Measurements from ENCODE around the gene MATN3. TPM values are rescaled to one million over a fixed set of nuclear protein-coding genes. Genes with fewer than 3 reads are reported as not detected.

The MATN3 gene
- total RNA-seq (not detected), total RNA-seq (0 reads per million in 2 donors)

- peak; percentile 46 for ATAC-seq
- peaks cover 6% of the 10 kb centered on the region for H3K4me1 Mint-ChIP-seq
- no peaks in the 10 kb centered on the region for H3K36me3 Mint-ChIP-seq (ENCODE audit: low read depth)
- peak within 1 kb of the TSS; percentile 24 for H3K27ac Mint-ChIP-seq
- peak in 2 of 3 donors; percentile 9 to 13 for DNase-seq
- H3K4me3 Mint-ChIP-seq, result peak within 1 kb of the TSS; percentile 87
- peaks cover 35% of the 10 kb centered on the region for H3K27me3 Mint-ChIP-seq
- H3K9me3 ChIP-seq (ENCODE audit: control insufficient read depth, low read length, poor library complexity, severe bottlenecking), result no peaks in the 10 kb centered on the region
These were observed at the start of gene MATN3 for GRCh38 chr2:20012282-20013125. Gene MATN3 (minus strand): TSS chr2:20012668. CDS start chr2:20012631, 37 bp downstream.

GRCh38 chr2:20061940-20062339 lies 49.5 kb upstream of the MATN3 start:
- peaks cover 24% of the 10 kb centered on the region for H3K27me3 Mint-ChIP-seq
- no peak overlapping the region for H3K27ac Mint-ChIP-seq
- no peak for ATAC-seq
- H3K4me1 Mint-ChIP-seq, result no peaks in the 10 kb centered on the region
- no peak overlapping the region for H3K4me3 Mint-ChIP-seq
- H3K9me3 ChIP-seq (ENCODE audit: control insufficient read depth, low read length, poor library complexity, severe bottlenecking), result no peaks in the 10 kb centered on the region
- DNase-seq, result no peak
- peaks cover 2% of the 10 kb centered on the region for H3K36me3 Mint-ChIP-seq (ENCODE audit: low read depth)

- no peaks in the 10 kb centered on the region for H3K9me3 ChIP-seq (ENCODE audit: control insufficient read depth, low read length, poor library complexity, severe bottlenecking)
- Mint-ChIP-seq H3K4me1 (no peaks in the 10 kb centered on the region), H3K36me3 (ENCODE audit: low read depth) (peaks cover 2% of the 10 kb centered on the region), H3K27ac (no peak overlapping the region), H3K4me3 (no peak overlapping the region), H3K27me3 (peaks cover 28% of the 10 kb centered on the region)
- DNase-seq (no peak), ATAC-seq (no peak)
These were observed 49.0 kb upstream of the MATN3 start for GRCh38 chr2:20061476-20061875.

GRCh38 chr2:20060106-20060505 lies 47.6 kb upstream of the MATN3 start:
- Mint-ChIP-seq H3K27me3 (peaks cover 36% of the 10 kb centered on the region), H3K36me3 (ENCODE audit: low read depth) (peaks cover 2% of the 10 kb centered on the region), H3K27ac (no peak overlapping the region), H3K4me3 (no peak overlapping the region), H3K4me1 (no peaks in the 10 kb centered on the region)
- no peaks in the 10 kb centered on the region for H3K9me3 ChIP-seq (ENCODE audit: control insufficient read depth, low read length, poor library complexity, severe bottlenecking)
- DNase-seq, result no peak
- no peak for ATAC-seq

GRCh38 chr2:20057268-20057667 lies 44.8 kb upstream of the MATN3 start:
- H3K36me3 Mint-ChIP-seq (ENCODE audit: low read depth), result no peaks in the 10 kb centered on the region
- peaks cover 45% of the 10 kb centered on the region for H3K27me3 Mint-ChIP-seq
- no peaks in the 10 kb centered on the region for H3K9me3 ChIP-seq (ENCODE audit: control insufficient read depth, low read length, poor library complexity, severe bottlenecking)
- H3K4me3 Mint-ChIP-seq, result no peak overlapping the region
- ATAC-seq (no peak), DNase-seq (no peak)
- no peak overlapping the region for H3K27ac Mint-ChIP-seq
- no peaks in the 10 kb centered on the region for H3K4me1 Mint-ChIP-seq

- Mint-ChIP-seq H3K27me3 (peaks cover 38% of the 10 kb centered on the region), H3K4me1 (peaks cover 11% of the 10 kb centered on the region), H3K4me3 (no peak overlapping the region), H3K36me3 (ENCODE audit: low read depth) (no peaks in the 10 kb centered on the region), H3K27ac (no peak overlapping the region)
- DNase-seq, result no peak
- H3K9me3 ChIP-seq (ENCODE audit: control insufficient read depth, low read length, poor library complexity, severe bottlenecking), result no peaks in the 10 kb centered on the region
- no peak for ATAC-seq
These were observed 42.5 kb upstream of the MATN3 start for GRCh38 chr2:20054931-20055330.

- Mint-ChIP-seq H3K27ac (no peak overlapping the region), H3K4me1 (peaks cover 18% of the 10 kb centered on the region), H3K36me3 (ENCODE audit: low read depth) (no peaks in the 10 kb centered on the region), H3K4me3 (no peak overlapping the region), H3K27me3 (peaks cover 38% of the 10 kb centered on the region)
- ATAC-seq (no peak), DNase-seq (no peak)
- H3K9me3 ChIP-seq (ENCODE audit: control insufficient read depth, low read length, poor library complexity, severe bottlenecking), result no peaks in the 10 kb centered on the region
These were observed 41.7 kb upstream of the MATN3 start for GRCh38 chr2:20054119-20054518.

GRCh38 chr2:20052861-20053281 lies 40.4 kb upstream of the MATN3 start:
- H3K36me3 Mint-ChIP-seq (ENCODE audit: low read depth), result no peaks in the 10 kb centered on the region
- H3K9me3 ChIP-seq (ENCODE audit: control insufficient read depth, low read length, poor library complexity, severe bottlenecking), result no peaks in the 10 kb centered on the region
- H3K4me1 Mint-ChIP-seq, result peaks cover 29% of the 10 kb centered on the region
- DNase-seq (no peak), ATAC-seq (no peak)
- H3K4me3 Mint-ChIP-seq, result no peak overlapping the region
- H3K27ac Mint-ChIP-seq, result no peak overlapping the region
- peaks cover 36% of the 10 kb centered on the region for H3K27me3 Mint-ChIP-seq

- DNase-seq (no peak), ATAC-seq (no peak)
- Mint-ChIP-seq H3K27ac (no peak overlapping the region), H3K27me3 (peaks cover 31% of the 10 kb centered on the region), H3K4me3 (no peak overlapping the region), H3K36me3 (ENCODE audit: low read depth) (no peaks in the 10 kb centered on the region), H3K4me1 (peaks cover 31% of the 10 kb centered on the region)
- H3K9me3 ChIP-seq (ENCODE audit: control insufficient read depth, low read length, poor library complexity, severe bottlenecking), result no peaks in the 10 kb centered on the region
These were observed 39.9 kb upstream of the MATN3 start for GRCh38 chr2:20052229-20052851.

GRCh38 chr2:20051532-20052228 lies 39.2 kb upstream of the MATN3 start, which contains the start of gene LAPTM4A:
Gene LAPTM4A (minus strand): TSS chr2:20051628. CDS start chr2:20051520, 108 bp downstream.
- H3K27ac Mint-ChIP-seq, result no peak within 1 kb of the TSS
- H3K4me1 Mint-ChIP-seq, result peaks cover 31% of the 10 kb centered on the region
- H3K9me3 ChIP-seq (ENCODE audit: control insufficient read depth, low read length, poor library complexity, severe bottlenecking), result no peaks in the 10 kb centered on the region
- peak; percentile 93 to 96 (median 96) for DNase-seq
- H3K36me3 Mint-ChIP-seq (ENCODE audit: low read depth), result no peaks in the 10 kb centered on the region
- peak; percentile 95 for ATAC-seq
- peaks cover 24% of the 10 kb centered on the region for H3K27me3 Mint-ChIP-seq
- no peak within 1 kb of the TSS for H3K4me3 Mint-ChIP-seq

GRCh38 chr2:20050646-20051531 lies 38.4 kb upstream of the MATN3 start:
- H3K4me3 Mint-ChIP-seq, result no peak overlapping the region
- peaks cover 16% of the 10 kb centered on the region for H3K27me3 Mint-ChIP-seq
- peaks cover 31% of the 10 kb centered on the region for H3K4me1 Mint-ChIP-seq
- no peaks in the 10 kb centered on the region for H3K9me3 ChIP-seq (ENCODE audit: control insufficient read depth, low read length, poor library complexity, severe bottlenecking)
- H3K36me3 Mint-ChIP-seq (ENCODE audit: low read depth), result no peaks in the 10 kb centered on the region
- H3K27ac Mint-ChIP-seq, result no peak overlapping the region
- DNase-seq (peak in 1 of 3 donors; percentile 13), ATAC-seq (peak; percentile 17)

GRCh38 chr2:20050104-20050645 lies 37.7 kb upstream of the MATN3 start:
- DNase-seq, result no peak
- H3K9me3 ChIP-seq (ENCODE audit: control insufficient read depth, low read length, poor library complexity, severe bottlenecking), result no peaks in the 10 kb centered on the region
- no peaks in the 10 kb centered on the region for H3K36me3 Mint-ChIP-seq (ENCODE audit: low read depth)
- ATAC-seq, result peak; percentile 23
- peaks cover 9% of the 10 kb centered on the region for H3K27me3 Mint-ChIP-seq
- H3K4me3 Mint-ChIP-seq, result no peak overlapping the region
- H3K4me1 Mint-ChIP-seq, result peaks cover 31% of the 10 kb centered on the region
- no peak overlapping the region for H3K27ac Mint-ChIP-seq

All from T-helper 17 cell (primary cell).